Mesenchymal stem cell (in vitro differentiated cells and primary cell): Measurements from ENCODE around the gene USP5.
"Not testable (repeated sequence)": the region's sequence is repeated elsewhere in the genome, so short reads cannot be mapped to it uniquely, and the experiment has no call there.

Experiments used
- DNase-seq: peaks from one replicate; pipeline ENCODE4 v3.0.0-alpha.2; 2013
- H2AFZ ChIP-seq: one replicate; pipeline ENCODE4 v1.6.1; 2013; ENCODE audit warnings: low read depth, mild to moderate bottlenecking, control low read depth, inconsistent platforms, low read length, moderate library complexity
- H2AK5ac ChIP-seq: 2 replicates; pipeline ENCODE4 v1.6.1; 2013; ENCODE audit warnings: low read length, moderate library complexity, mild to moderate bottlenecking, inconsistent platforms; ENCODE audit not compliant: severe bottlenecking
- H2BK120ac ChIP-seq: one replicate; pipeline ENCODE4 v1.6.1; 2013; ENCODE audit warnings: low read depth, mild to moderate bottlenecking, inconsistent platforms, low read length, moderate library complexity
- H2BK12ac ChIP-seq, 2 experiments: one replicate each; pipeline ENCODE4 v1.6.1; 2013; ENCODE audit warnings: inconsistent platforms in 2 of 2, low read length in 2 of 2, mild to moderate bottlenecking in 2 of 2, moderate library complexity in 2 of 2, control low read depth in 1 of 2
- H2BK15ac ChIP-seq: one replicate; pipeline ENCODE4 v1.6.1; 2013; ENCODE audit warnings: mild to moderate bottlenecking, low read depth, inconsistent platforms; ENCODE audit not compliant: poor library complexity, severe bottlenecking
- H2BK5ac ChIP-seq: 2 replicates; pipeline ENCODE4 v1.6.1; 2013; ENCODE audit warnings: low read depth, mild to moderate bottlenecking, low read length, control low read depth, inconsistent platforms; ENCODE audit not compliant: poor library complexity, severe bottlenecking
- H3K14ac ChIP-seq, 2 experiments: one replicate each; pipeline ENCODE4 v1.6.1; 2013; ENCODE audit warnings: inconsistent platforms in 2 of 2, low read length in 2 of 2, control low read depth in 1 of 2, mild to moderate bottlenecking in 1 of 2, moderate library complexity in 1 of 2
- H3K18ac ChIP-seq, 2 experiments: one replicate each; pipeline ENCODE4 v1.6.1; 2013; ENCODE audit warnings: inconsistent platforms in 2 of 2, low read length in 2 of 2, control low read depth in 1 of 2, low read depth in 1 of 2, mild to moderate bottlenecking in 1 of 2
- H3K23ac ChIP-seq, 2 experiments: one replicate each; pipeline ENCODE4 v1.6.1; 2013; ENCODE audit warnings: inconsistent platforms in 2 of 2, low read length in 2 of 2, mild to moderate bottlenecking in 2 of 2, moderate library complexity in 2 of 2, control low read depth in 1 of 2
- H3K27ac ChIP-seq: 2 replicates; pipeline ENCODE4 v1.5.1; 2013; ENCODE audit warnings: mild to moderate bottlenecking, moderate library complexity, low read length, control low read depth, inconsistent platforms; ENCODE audit not compliant: poor library complexity, severe bottlenecking
- H3K27me3 ChIP-seq, 2 experiments: 2 replicates each; pipeline versions ENCODE4 v1.6.1 to v1.7.0; 2013; ENCODE audit warnings: low read length in 2 of 2, mild to moderate bottlenecking in 2 of 2, moderate library complexity in 2 of 2, control low read depth in 1 of 2, inconsistent platforms in 1 of 2; ENCODE audit not compliant: control insufficient read depth in 1 of 2, insufficient read depth in 1 of 2
- H3K36me3 ChIP-seq, 2 experiments: 2 replicates each; pipeline versions ENCODE4 v1.6.1 to v1.7.0; 2013; ENCODE audit warnings: low read length in 2 of 2, control low read depth in 1 of 2, inconsistent platforms in 1 of 2, low read depth in 1 of 2, mild to moderate bottlenecking in 1 of 2; ENCODE audit not compliant: insufficient read depth in 2 of 2, control insufficient read depth in 1 of 2
- H3K4ac ChIP-seq, 2 experiments: one replicate each; pipeline ENCODE4 v1.6.1; 2013; ENCODE audit warnings: inconsistent platforms in 2 of 2, low read length in 2 of 2, mild to moderate bottlenecking in 2 of 2, moderate library complexity in 2 of 2, control low read depth in 1 of 2, low read depth in 1 of 2
- H3K4me1 ChIP-seq: 2 replicates; pipeline ENCODE4 v1.6.1; 2013; ENCODE audit warnings: low read depth, low read length, control low read depth; ENCODE audit not compliant: control insufficient read depth, insufficient read depth
- H3K4me2 ChIP-seq: 2 replicates; pipeline ENCODE4 v1.6.1; 2013; ENCODE audit warnings: low read length, mild to moderate bottlenecking, inconsistent platforms; ENCODE audit not compliant: poor library complexity, severe bottlenecking
- H3K4me3 ChIP-seq, 2 experiments: 2 replicates each; pipeline versions ENCODE4 v1.5.1 to v1.7.0; 2013; ENCODE audit warnings: low read length in 2 of 2, mild to moderate bottlenecking in 2 of 2, control low read depth in 1 of 2, low read depth in 1 of 2; ENCODE audit not compliant: insufficient read depth in 1 of 2
- H3K79me1 ChIP-seq: replicated peaks from 2 replicates; pipeline ENCODE4 v1.6.1; 2013; ENCODE audit warnings: mild to moderate bottlenecking, control low read depth, low read length, inconsistent platforms; ENCODE audit not compliant: poor library complexity, severe bottlenecking
- H3K9ac ChIP-seq: 2 replicates; pipeline ENCODE4 v1.7.0; 2013; ENCODE audit warnings: mild to moderate bottlenecking, low read length, moderate library complexity
- H3K9me3 ChIP-seq: 2 replicates; pipeline ENCODE4 v1.7.0; 2013; ENCODE audit warnings: mild to moderate bottlenecking, low read length; ENCODE audit not compliant: control insufficient read depth
- H4K8ac ChIP-seq: one replicate; pipeline ENCODE4 v1.6.1; 2013; ENCODE audit warnings: inconsistent platforms, mild to moderate bottlenecking, low read length, moderate library complexity
- H4K91ac ChIP-seq: one replicate; pipeline ENCODE4 v1.6.1; 2013; ENCODE audit warnings: mild to moderate bottlenecking, low read length, inconsistent platforms
- WGBS: methylation state at CpG from one replicate; pipeline ENCODE4 v1.1.7; 2013; ENCODE audit warnings: mixed read lengths; 5-methylcytosine and 5-hydroxymethylcytosine counted together

Gene USP5

DNA sequence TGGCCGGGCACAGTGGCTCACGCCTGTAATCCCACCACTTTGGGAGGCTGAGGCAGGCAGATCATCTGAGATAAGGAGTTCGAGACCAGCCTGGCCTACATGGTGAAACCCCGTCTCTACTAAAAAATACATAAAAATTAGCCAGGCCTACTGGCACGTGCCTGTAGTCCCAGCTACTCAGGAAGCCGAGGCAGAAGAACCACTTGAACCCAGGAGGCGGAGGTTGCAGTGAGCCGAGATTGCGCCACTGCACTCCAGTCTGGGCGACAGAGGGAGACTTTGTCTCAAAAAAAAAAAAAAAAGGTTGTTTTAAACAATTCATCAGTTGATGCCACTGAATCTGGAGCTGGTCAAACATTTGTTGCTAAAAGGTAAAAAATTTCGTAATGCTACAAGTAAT lies 27.9 kb downstream of the USP5 start:
- not testable (repeated sequence) for H3K4me2 ChIP-seq, H3K18ac ChIP-seq, H2AFZ ChIP-seq, H3K27me3 ChIP-seq, H3K14ac ChIP-seq, DNase-seq, H2BK120ac ChIP-seq, H2BK5ac ChIP-seq, H3K9me3 ChIP-seq, H4K91ac ChIP-seq, H3K23ac ChIP-seq, H3K4me3 ChIP-seq, H3K9ac ChIP-seq, H2BK12ac ChIP-seq, H2BK15ac ChIP-seq, H3K4ac ChIP-seq, H4K8ac ChIP-seq, H3K27ac ChIP-seq
- peaks cover 18 to 28% of the 10 kb centered on the region in 2 experiments for H3K36me3 ChIP-seq
- H2AK5ac ChIP-seq = peak overlapping the region; percentile 7
- peaks cover 19% of the 10 kb centered on the region for H3K79me1 ChIP-seq
- H3K4me1 ChIP-seq = peaks cover 13% of the 10 kb centered on the region
- WGBS = 83% methylated on average over 9 of the region's 11 CpGs

DNA sequence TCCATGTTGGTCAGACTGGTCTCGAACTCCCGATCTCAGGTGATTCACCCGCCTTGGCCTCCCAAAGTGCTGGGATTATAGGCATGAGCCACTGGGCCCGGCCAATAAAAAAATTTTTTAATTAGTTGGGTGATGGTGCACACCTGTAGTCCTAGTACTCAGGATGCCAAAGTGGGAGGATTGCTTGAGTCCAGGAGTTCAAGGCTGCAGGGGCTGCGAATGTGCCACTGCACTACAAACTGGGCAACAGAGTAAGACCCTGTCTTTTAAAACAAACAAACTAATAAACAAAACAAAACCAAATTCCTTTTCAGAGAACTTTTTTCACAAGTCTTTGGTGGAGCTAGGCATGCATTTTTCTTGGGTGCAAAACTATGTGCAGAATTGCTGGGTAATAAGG lies 31.3 kb downstream of the USP5 start:
- no peaks in the 10 kb centered on the region for H3K9me3 ChIP-seq
- H3K4ac ChIP-seq = no peak overlapping the region
- WGBS = 100% methylated on average over 5 of the region's 5 CpGs
- H3K9ac ChIP-seq = no peak overlapping the region
- no peak overlapping the region for H3K4me2 ChIP-seq
- H2BK120ac ChIP-seq = no peak overlapping the region
- H4K91ac ChIP-seq = no peak overlapping the region
- no peak overlapping the region for H3K4me3 ChIP-seq
- no peak overlapping the region for H3K27ac ChIP-seq
- no peak overlapping the region for H2AFZ ChIP-seq
- no peak overlapping the region for H2BK15ac ChIP-seq
- H3K14ac ChIP-seq = no peak overlapping the region
- no peak overlapping the region for H4K8ac ChIP-seq
- DNase-seq = no peak
- H3K79me1 ChIP-seq = peaks cover 16% of the 10 kb centered on the region
- peaks cover 15 to 21% of the 10 kb centered on the region in 2 experiments for H3K36me3 ChIP-seq
- H2BK5ac ChIP-seq = no peak overlapping the region
- H3K27me3 ChIP-seq = no peaks in the 10 kb centered on the region
- no peak overlapping the region for H3K18ac ChIP-seq
- H2BK12ac ChIP-seq = no peak overlapping the region
- peaks cover 19% of the 10 kb centered on the region for H3K4me1 ChIP-seq
- H3K23ac ChIP-seq = no peak overlapping the region
- H2AK5ac ChIP-seq = no peak overlapping the region

DNA sequence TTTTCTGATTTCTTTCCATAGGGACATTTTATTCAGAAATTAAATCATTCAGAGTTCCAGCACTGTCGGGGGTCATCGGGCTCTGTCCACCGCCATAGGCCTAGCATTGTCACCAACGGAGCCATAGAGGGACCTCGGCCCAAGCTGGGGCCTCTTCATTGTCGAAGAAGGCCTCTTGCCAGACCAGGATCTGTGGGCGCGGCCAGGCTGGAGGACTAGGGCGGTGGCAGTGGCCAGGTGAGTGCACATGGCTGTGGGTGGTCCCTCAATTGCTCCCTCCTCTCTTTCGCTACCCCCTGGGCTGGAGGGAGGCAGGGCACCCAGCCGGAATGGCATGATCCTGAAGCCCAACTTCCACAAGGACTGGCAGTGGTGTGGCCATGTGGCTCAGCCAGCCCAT lies 31.7 kb downstream of the USP5 start:
- H3K4me2 ChIP-seq = no peak overlapping the region
- H2AK5ac ChIP-seq = no peak overlapping the region
- no peak overlapping the region for H3K14ac ChIP-seq
- H2BK15ac ChIP-seq = no peak overlapping the region
- no peak overlapping the region for H2BK5ac ChIP-seq
- H3K4me1 ChIP-seq = peaks cover 19% of the 10 kb centered on the region
- no peak overlapping the region for H3K23ac ChIP-seq
- no peak overlapping the region for H3K27ac ChIP-seq
- no peaks in the 10 kb centered on the region for H3K27me3 ChIP-seq
- no peak overlapping the region for H3K18ac ChIP-seq
- H4K91ac ChIP-seq = no peak overlapping the region
- WGBS = 97% methylated on average over 11 of the region's 11 CpGs
- H3K79me1 ChIP-seq = peaks cover 16% of the 10 kb centered on the region
- H2AFZ ChIP-seq = no peak overlapping the region
- DNase-seq = no peak
- H4K8ac ChIP-seq = no peak overlapping the region
- H3K36me3 ChIP-seq = peaks cover 15 to 25% of the 10 kb centered on the region in 2 experiments
- no peak overlapping the region for H3K4me3 ChIP-seq
- H2BK12ac ChIP-seq = no peak overlapping the region
- H3K9me3 ChIP-seq = no peaks in the 10 kb centered on the region
- no peak overlapping the region for H2BK120ac ChIP-seq
- no peak overlapping the region for H3K9ac ChIP-seq
- H3K4ac ChIP-seq = no peak overlapping the region

DNA sequence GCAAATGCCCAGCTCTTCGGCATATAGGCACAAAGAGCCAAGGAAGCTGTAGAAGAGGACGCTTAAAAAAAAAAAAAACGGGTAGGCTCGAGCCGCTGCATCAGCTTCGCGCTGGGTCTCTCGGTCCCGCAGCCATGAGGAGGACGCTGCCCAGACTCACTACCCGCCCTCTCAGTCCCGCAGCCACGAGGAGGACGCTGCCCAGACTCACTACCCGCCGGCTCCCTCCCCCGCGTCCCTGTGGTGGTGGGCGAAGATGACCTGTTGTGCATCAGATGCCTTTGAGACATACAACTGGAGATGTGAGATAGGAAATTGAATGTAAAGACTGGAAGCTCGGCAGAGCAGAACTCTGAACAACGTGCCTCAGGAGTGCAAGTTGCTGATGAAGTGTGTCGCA lies 32.6 kb downstream of the USP5 start:
- H2BK5ac ChIP-seq = no peak overlapping the region
- H2BK12ac ChIP-seq = no peak overlapping the region
- no peak overlapping the region for H3K18ac ChIP-seq
- no peak overlapping the region for H3K4ac ChIP-seq
- no peak overlapping the region for H2BK15ac ChIP-seq
- no peak overlapping the region for H3K27ac ChIP-seq
- H3K9me3 ChIP-seq = no peaks in the 10 kb centered on the region
- WGBS = 90% methylated on average over 22 of the region's 22 CpGs
- H4K8ac ChIP-seq = no peak overlapping the region
- H2AFZ ChIP-seq = no peak overlapping the region
- H3K4me2 ChIP-seq = no peak overlapping the region
- DNase-seq = no peak
- peaks cover 15 to 25% of the 10 kb centered on the region in 2 experiments for H3K36me3 ChIP-seq
- H2BK120ac ChIP-seq = no peak overlapping the region
- H3K23ac ChIP-seq = no peak overlapping the region
- H3K79me1 ChIP-seq = peaks cover 14% of the 10 kb centered on the region
- no peaks in the 10 kb centered on the region for H3K27me3 ChIP-seq
- peaks cover 19% of the 10 kb centered on the region for H3K4me1 ChIP-seq
- no peak overlapping the region for H4K91ac ChIP-seq
- no peak overlapping the region for H3K14ac ChIP-seq
- peak overlapping the region; percentile 13 for H2AK5ac ChIP-seq
- H3K4me3 ChIP-seq = no peak overlapping the region
- H3K9ac ChIP-seq = no peak overlapping the region
